AG09319 (cell line): ENCODE measurements around the gene OR4D2.

Experiments
- DNase-seq: peaks from one replicate; pipeline ENCODE4 v3.0.0-alpha.2; 2010; ENCODE audit warnings: low read depth; ENCODE audit errors: extremely low read depth
- TF ChIP-seq, protein P1 (sequence below): IDR thresholded peaks from 2 replicates; pipeline ENCODE4 v1.5.1; 2011; ENCODE audit warnings: low read depth, mild to moderate bottlenecking, inconsistent platforms, low read length, moderate library complexity

The OR4D2 gene

DNA sequence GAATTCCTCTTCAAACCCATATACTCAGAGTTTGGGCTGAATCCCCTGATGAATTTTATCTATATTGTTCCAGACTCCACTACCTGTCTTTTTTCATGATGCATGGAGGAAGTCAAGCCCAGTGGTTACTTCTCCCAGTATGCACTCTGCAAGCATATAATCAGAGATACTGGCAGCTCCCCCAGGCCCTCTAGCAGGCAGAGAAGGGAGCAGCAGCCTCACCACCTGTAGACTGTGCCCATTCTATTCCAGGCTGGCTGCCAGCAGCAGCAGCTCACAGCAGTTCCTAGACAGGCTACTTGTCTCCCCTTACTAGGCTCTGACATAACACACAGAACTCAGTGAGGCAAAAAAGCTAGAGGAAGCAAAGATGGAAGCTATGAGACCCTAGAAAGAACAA lies 48.9 kb downstream of the OR4D2 start:
- DNase-seq = no peak
- TF ChIP-seq, protein P1, sequence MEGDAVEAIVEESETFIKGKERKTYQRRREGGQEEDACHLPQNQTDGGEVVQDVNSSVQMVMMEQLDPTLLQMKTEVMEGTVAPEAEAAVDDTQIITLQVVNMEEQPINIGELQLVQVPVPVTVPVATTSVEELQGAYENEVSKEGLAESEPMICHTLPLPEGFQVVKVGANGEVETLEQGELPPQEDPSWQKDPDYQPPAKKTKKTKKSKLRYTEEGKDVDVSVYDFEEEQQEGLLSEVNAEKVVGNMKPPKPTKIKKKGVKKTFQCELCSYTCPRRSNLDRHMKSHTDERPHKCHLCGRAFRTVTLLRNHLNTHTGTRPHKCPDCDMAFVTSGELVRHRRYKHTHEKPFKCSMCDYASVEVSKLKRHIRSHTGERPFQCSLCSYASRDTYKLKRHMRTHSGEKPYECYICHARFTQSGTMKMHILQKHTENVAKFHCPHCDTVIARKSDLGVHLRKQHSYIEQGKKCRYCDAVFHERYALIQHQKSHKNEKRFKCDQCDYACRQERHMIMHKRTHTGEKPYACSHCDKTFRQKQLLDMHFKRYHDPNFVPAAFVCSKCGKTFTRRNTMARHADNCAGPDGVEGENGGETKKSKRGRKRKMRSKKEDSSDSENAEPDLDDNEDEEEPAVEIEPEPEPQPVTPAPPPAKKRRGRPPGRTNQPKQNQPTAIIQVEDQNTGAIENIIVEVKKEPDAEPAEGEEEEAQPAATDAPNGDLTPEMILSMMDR = no peak

DNA sequence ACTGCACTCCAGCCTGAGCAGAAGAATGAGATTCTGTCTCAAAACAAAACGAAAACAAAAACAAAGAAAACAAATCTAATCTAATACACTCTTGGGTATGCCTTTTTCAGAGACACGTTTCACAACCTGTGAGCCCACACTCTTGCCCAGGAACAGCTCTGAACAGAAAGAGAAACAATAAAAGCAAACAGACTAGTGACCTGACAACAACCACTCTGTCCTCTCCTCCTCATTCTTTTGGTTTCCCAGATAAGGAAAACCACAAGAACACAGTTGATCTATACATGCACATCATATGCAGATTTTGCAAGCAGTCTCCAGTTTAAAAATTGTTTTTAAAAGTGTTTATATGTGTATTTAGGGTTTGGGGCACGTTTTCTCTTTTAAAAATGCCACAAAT lies 51.0 kb downstream of the OR4D2 start:
- TF ChIP-seq, protein P1 = no peak
- DNase-seq = no peak

- peak; percentile 68 for DNase-seq
- TF ChIP-seq, protein P1 = peak; percentile 54
Observed at GRCh38 chr17:58219007-58219788, 52.4 kb downstream of the OR4D2 start, which contains the start of gene MKS1. MKS1 (minus strand) TSS chr17:58219255; CDS start chr17:58219230, 25 bp downstream.

- TF ChIP-seq, protein P1 = no peak
- no peak for DNase-seq
Observed at GRCh38 chr17:58219789-58220183, 53.0 kb downstream of the OR4D2 start.
